ENCODE data around the gene CD1D. TPM values are rescaled to one million over a fixed set of nuclear protein-coding genes. Genes with fewer than 3 reads are reported as not detected.

Gene CD1D
- polyA plus RNA-seq = 0.39 TPM in 1 of 2 replicates, not detected in the other

DNA sequence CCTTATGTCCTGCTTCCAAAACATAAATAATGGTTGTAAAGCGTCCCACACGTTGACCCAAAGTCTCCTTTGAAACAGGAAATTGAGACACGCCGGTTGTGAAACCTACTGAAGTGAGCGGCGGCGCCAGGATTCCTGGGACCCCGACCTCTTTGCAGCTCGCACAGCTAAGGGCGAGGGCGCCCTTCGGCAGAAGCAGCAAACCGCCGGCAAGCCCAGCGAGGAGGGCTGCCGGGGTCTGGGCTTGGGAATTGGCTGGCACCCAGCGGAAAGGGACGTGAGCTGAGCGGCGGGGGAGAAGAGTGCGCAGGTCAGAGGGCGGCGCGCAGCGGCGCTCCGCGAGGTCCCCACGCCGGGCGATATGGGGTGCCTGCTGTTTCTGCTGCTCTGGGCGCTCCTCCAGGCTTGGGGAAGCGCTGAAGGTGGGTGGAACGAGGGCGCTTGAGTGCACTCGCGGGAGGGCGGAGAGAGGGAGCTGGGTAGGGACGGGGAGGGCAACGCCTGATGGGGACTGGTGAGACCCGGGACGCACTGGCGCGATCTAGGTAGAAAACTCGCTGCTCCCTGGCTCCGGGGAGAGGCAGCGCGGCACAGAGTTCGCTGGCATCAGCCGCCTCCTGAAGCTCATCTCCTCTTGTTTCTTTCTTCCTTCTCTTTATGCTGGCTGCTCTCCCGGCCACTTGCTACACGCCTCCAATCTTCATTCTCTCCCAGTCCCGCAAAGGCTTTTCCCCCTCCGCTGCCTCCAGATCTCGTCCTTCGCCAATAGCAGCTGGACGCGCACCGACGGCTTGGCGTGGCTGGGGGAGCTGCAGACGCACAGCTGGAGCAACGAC, at the start of gene CD1D:
TSS of gene CD1D (plus strand) at position 155 of the 836 bp plus-strand sequence. CDS start at position 362, 207 bp downstream.

Other genes with a start within 250 kb of the CD1D start
- gene KIRREL1, start 187.2 kb upstream of the CD1D start, polyA plus RNA-seq = 0.05 TPM in 1 of 2 replicates, not detected in the other
- gene CD1A, start 73.5 kb downstream of the CD1D start, polyA plus RNA-seq = not detected in 2 replicates
- not detected in 2 replicates for gene CD1C, start 109.0 kb downstream of the CD1D start, polyA plus RNA-seq
- not detected in 2 replicates for gene CD1B, start 150.6 kb downstream of the CD1D start, polyA plus RNA-seq
- not detected in 2 replicates for gene CD1E, start 173.0 kb downstream of the CD1D start, polyA plus RNA-seq
- gene OR10T2, start 218.6 kb downstream of the CD1D start, polyA plus RNA-seq = not detected in 2 replicates
- gene OR10K2, start 245.3 kb downstream of the CD1D start, polyA plus RNA-seq = not detected in 2 replicates